Cerebellar cortex (tissue), 1 donor: Measurements from ENCODE around the gene WWOX.

Experiments
- DNase-seq: peaks from one replicate; pipeline ENCODE4 v3.0.0-alpha.2; 2015; ENCODE audit warnings: low spot score

Gene WWOX

GRCh38 chr16:78300469-78300868, 201.0 kb downstream of the WWOX start:
- no peak for DNase-seq

- no peak for DNase-seq
Observed at GRCh38 chr16:78303946-78304345, 204.5 kb downstream of the WWOX start.

GRCh38 chr16:78306361-78306760, 206.9 kb downstream of the WWOX start:
- DNase-seq: no peak

GRCh38 chr16:78307824-78308528, 208.5 kb downstream of the WWOX start:
- DNase-seq: no peak

GRCh38 chr16:78309763-78310162, 210.3 kb downstream of the WWOX start:
- DNase-seq: no peak

GRCh38 chr16:78310196-78310595, 210.7 kb downstream of the WWOX start:
- peak; percentile 38 for DNase-seq

- DNase-seq: no peak
Observed at GRCh38 chr16:78310990-78311561, 211.6 kb downstream of the WWOX start.

GRCh38 chr16:78311831-78312230, 212.4 kb downstream of the WWOX start:
- DNase-seq: no peak

- no peak for DNase-seq
Observed at GRCh38 chr16:78317564-78318240, 218.2 kb downstream of the WWOX start.

GRCh38 chr16:78321620-78322360, 222.3 kb downstream of the WWOX start:
- DNase-seq: no peak

- no peak for DNase-seq
Observed at GRCh38 chr16:78323315-78323714, 223.9 kb downstream of the WWOX start.

- no peak for DNase-seq
Observed at GRCh38 chr16:78324649-78325285, 225.3 kb downstream of the WWOX start.

- DNase-seq: no peak
Observed at GRCh38 chr16:78325468-78326352, 226.3 kb downstream of the WWOX start.

- no peak for DNase-seq
Observed at GRCh38 chr16:78326731-78327130, 227.3 kb downstream of the WWOX start.

GRCh38 chr16:78331731-78332130, 232.3 kb downstream of the WWOX start:
- peak; percentile 13 for DNase-seq

- DNase-seq: no peak
Observed at GRCh38 chr16:78333808-78334207, 234.4 kb downstream of the WWOX start.

- DNase-seq: no peak
Observed at GRCh38 chr16:78340590-78340989, 241.1 kb downstream of the WWOX start.

- no peak for DNase-seq
Observed at GRCh38 chr16:78348068-78348467, 248.6 kb downstream of the WWOX start.

GRCh38 chr16:78348886-78349285, 249.4 kb downstream of the WWOX start:
- no peak for DNase-seq

GRCh38 chr16:78352184-78352583, 252.7 kb downstream of the WWOX start:
- DNase-seq: no peak

- DNase-seq: no peak
Observed at GRCh38 chr16:78353640-78354275, 254.3 kb downstream of the WWOX start.
